GM12878 (cell line): ENCODE measurements around the gene PSMD12. TPM values are rescaled to one million over a fixed set of nuclear protein-coding genes. Genes with fewer than 3 reads are reported as not detected.
"Not testable (repeated sequence)": the region's sequence is repeated elsewhere in the genome, so short reads cannot be mapped to it uniquely, and the experiment has no call there.

Experiments used
- ATAC-seq: fragments of 200-7000 bp; cut with Tn5 transposase; 3 replicates; pipeline ENCODE4 v1.9.1; 2020; ENCODE audit warnings: mild to moderate bottlenecking, moderate library complexity
- BruUV-seq: library from RNA; stranded (reverse); fragments of 400-500 nt; replicated peaks from 2 replicates; lab custom pipeline; 2021; lab: Mats Ljungman, UMichigan
- CTCF ChIA-PET: fragments of 300-600 bp; sonication (Branson Sonifier 250); formaldehyde crosslinking; extraction: SDS; loops from one replicate; lab custom pipeline; 2021; ENCODE audit warnings: inconsistent platforms; lab: Yijun Ruan, JAX
- POLR2A ChIA-PET: fragments of 350-600 bp; formaldehyde crosslinking; extraction: SDS; loops from one replicate; lab custom pipeline; 2021; ENCODE audit warnings: inconsistent platforms; lab: Charles Lee
- RAD21 ChIA-PET: fragments of 300-600 bp; sonication (Branson Sonifier 250); formaldehyde crosslinking; loops from one replicate; lab custom pipeline; 2023; ENCODE audit warnings: antibody characterized with exemption; ENCODE audit not compliant: unreplicated experiment; lab: Charles Lee
- SMC1A ChIA-PET: fragments of 300-600 bp; sonication (Branson Sonifier 250); formaldehyde crosslinking; loops from one replicate; lab custom pipeline; 2023; ENCODE audit not compliant: unreplicated experiment, uncharacterized antibody; lab: Charles Lee
- DNase-seq: peaks from one replicate; pipeline ENCODE4 v3.0.0-alpha.2; 2011; ENCODE audit warnings: low read depth, low spot score
- FAIRE-seq: peaks from 3 replicates; lab custom pipeline; 2011; peaks lifted over from hg19 to GRCh38; lab: Jason Lieb, UNC
- H2AFZ ChIP-seq: 2 replicates; pipeline ENCODE4 v1.6.0; 2011; ENCODE audit warnings: low read depth, low read length, control low read depth; ENCODE audit not compliant: control insufficient read depth
- H3K27ac ChIP-seq: 2 replicates; pipeline ENCODE4 v1.5.1; 2011; ENCODE audit warnings: control low read depth; ENCODE audit not compliant: control insufficient read depth, insufficient read depth
- H3K27me3 ChIP-seq, 2 experiments: replicated peaks in 1 of 2; 2 replicates each; pipeline versions ENCODE4 v1.6.0 to v1.6.1; 2011; ENCODE audit warnings: low read length in 1 of 2; ENCODE audit not compliant: control insufficient read depth in 2 of 2, insufficient read depth in 2 of 2
- H3K36me3 ChIP-seq, 2 experiments: 2 replicates each; pipeline ENCODE4 v1.5.1; 2011; ENCODE audit warnings: low read length in 1 of 2; ENCODE audit not compliant: control insufficient read depth in 2 of 2, insufficient read depth in 2 of 2
- H3K4me1 ChIP-seq: 2 replicates; pipeline ENCODE4 v1.6.1; 2011; ENCODE audit warnings: mild to moderate bottlenecking, low read length, moderate library complexity, mixed read lengths; ENCODE audit not compliant: control insufficient read depth, insufficient read depth
- H3K4me2 ChIP-seq: 2 replicates; pipeline ENCODE4 v1.6.0; 2011; ENCODE audit warnings: control low read depth; ENCODE audit not compliant: control insufficient read depth, insufficient read depth
- H3K4me3 ChIP-seq: fragments of 200-600 bp; sonication (generic); 2 replicates; pipeline ENCODE4 v1.5.1; 2016
- H3K79me2 ChIP-seq: 2 replicates; pipeline ENCODE4 v1.6.0; 2011; ENCODE audit warnings: low read length; ENCODE audit not compliant: control insufficient read depth, insufficient read depth
- H3K9ac ChIP-seq: 2 replicates; pipeline ENCODE4 v1.8.0; 2011; ENCODE audit warnings: low read length, control low read depth, mixed read lengths; ENCODE audit not compliant: control insufficient read depth, insufficient read depth
- H3K9me3 ChIP-seq: replicated peaks from 3 replicates; pipeline ENCODE4 v1.5.1; 2011; ENCODE audit warnings: mild to moderate bottlenecking, low read length; ENCODE audit not compliant: control insufficient read depth, insufficient read depth
- H4K20me1 ChIP-seq: 2 replicates; pipeline ENCODE4 v1.6.0; 2011; ENCODE audit not compliant: control insufficient read depth, insufficient read depth
- ATF3 ChIP-seq: IDR thresholded peaks from 2 replicates; pipeline ENCODE4 v1.6.1; 2011; ENCODE audit warnings: low read depth, mild to moderate bottlenecking, low read length, moderate library complexity, borderline replicate concordance; ENCODE audit errors: extremely low read depth
- FOXM1 ChIP-seq: IDR thresholded peaks from 2 replicates; pipeline ENCODE4 v1.6.1; 2012; ENCODE audit warnings: low read depth, mild to moderate bottlenecking, inconsistent platforms, low read length, moderate library complexity
- IKZF2 ChIP-seq, 2 experiments: fragments of 450-650 bp; IDR thresholded peaks; 2 replicates each; pipeline ENCODE4 v1.6.1; 2017; ENCODE audit warnings: mild to moderate bottlenecking in 2 of 2, moderate library complexity in 2 of 2
- NRF1 ChIP-seq: conservative IDR thresholded peaks from 2 replicates; pipeline ENCODE4 v1.6.1; 2011; ENCODE audit warnings: mild to moderate bottlenecking, low read depth, low read length, improper control_type of control experiment
- POLR2A ChIP-seq: IDR thresholded peaks from 2 replicates; pipeline ENCODE4 v1.6.1; 2011; ENCODE audit warnings: low read depth, mild to moderate bottlenecking, low read length
- POLR2AphosphoS5 ChIP-seq: IDR thresholded peaks from 2 replicates; pipeline ENCODE4 v1.6.1; 2011; ENCODE audit warnings: mild to moderate bottlenecking, low read length, inconsistent platforms
- SREBF1 ChIP-seq: IDR thresholded peaks from 2 replicates; pipeline ENCODE4 v1.6.1; 2012; ENCODE audit warnings: mild to moderate bottlenecking, low read length
- ZZZ3 ChIP-seq: IDR thresholded peaks from 2 replicates; pipeline ENCODE4 v1.6.1; 2011; ENCODE audit warnings: low read depth; ENCODE audit not compliant: control insufficient read depth, insufficient read length
- WGBS: methylation state at CpG from one replicate; pipeline ENCODE4 v1.1.6; 2016; ENCODE audit warnings: low lambda C conversion rate; ENCODE audit not compliant: insufficient replicate concordance, insufficient coverage; ENCODE audit errors: missing lambda C conversion rate; 5-methylcytosine and 5-hydroxymethylcytosine counted together
- in situ Hi-C: fragments of 300-500 bp; cut with MboI; formaldehyde crosslinking; loops from 9 replicates; pipeline ENCODE4 v1.14.3; 2018; ENCODE audit warnings: mixed read lengths
- intact Hi-C: fragments of 100-400 bp; cut with micrococcal nuclease; formaldehyde crosslinking; loops from one replicate; pipeline ENCODE4 v1.14.2; 2022; ENCODE audit not compliant: unreplicated experiment
- polyA plus RNA-seq, 11 experiments: library from polyadenylated mRNA; depleted of rRNA in 4 of 11; unstranded in 6 of 11; stranded (reverse) in 5 of 11; fragments of >200 nt; fragmentation: Nextera tagmentation in 4 of 11; fragmentation: Illumina TruSeq in 1 of 11; extraction: Ambion mirVana in 4 of 11; extraction: Trizol in 1 of 11; gene quantifications; 1 replicate in 1 of 11; 2 replicates in 10 of 11; pipeline versions ENCODE4 v1.2.1 to v1.2.3, GENCODE V29; 2011 to 2016; ENCODE audit warnings: inconsistent platforms in 2 of 11, missing spikeins in 2 of 11, low read depth in 1 of 11
- total RNA-seq, 4 experiments: library from RNA; depleted of rRNA in 3 of 4; stranded (reverse); fragments of >200 nt in 3 of 4; fragmentation: Illumina TruSeq in 1 of 4; extraction: Trizol in 1 of 4; gene quantifications; 2 replicates each; pipeline versions ENCODE4 v1.2.1 to v1.2.3, GENCODE V29; 2013 to 2021

PSMD12 gene
- total and polyA plus RNA-seq, 10 of the 15 experiments (the other 5 are each of a cell fraction or from before 2014, with no cell fraction given): 19.8 to 149 (median 47.5) TPM

GRCh38 chr17:67343237-67343636 lies 23.1 kb downstream of the PSMD12 start:
- H3K27ac ChIP-seq: no peak overlapping the region
- no peak overlapping the region for H3K4me3 ChIP-seq
- no peaks in the 10 kb centered on the region for H3K79me2 ChIP-seq
- H3K9me3 ChIP-seq: no peaks in the 10 kb centered on the region
- in situ Hi-C loops (no loop called here), intact Hi-C loops (no loop called here)
- ATAC-seq (no peak), FAIRE-seq (no peak), DNase-seq (no peak)
- POLR2A ChIA-PET: no interaction called here
- H4K20me1 ChIP-seq: no peaks in the 10 kb centered on the region
- TF ChIP-seq NRF1 (no peak), POLR2AphosphoS5 (peak; percentile 25; the same call in 1 of the 2 replicates), FOXM1 (no peak), IKZF2 (IDR thresholded peaks at IDR 0.05) (no peak), SREBF1 (no peak), POLR2A (peak; percentile 41), ATF3 (no peak), ZZZ3 (no peak)
- no TSS peak for BruUV-seq
- SMC1A ChIA-PET: interaction anchor here (1.0 kb wide), 2 partner anchors 24 to 158 kb away, joined by 3 read pairs; partner anchors contain the start of gene PSMD12
- RAD21 ChIA-PET: interaction anchor here (1.0 kb wide), 1 partner anchor 32 kb away, joined by 3 read pairs; no protein-coding TSS in a partner anchor
- peaks cover 2 to 27% of the 10 kb centered on the region in 2 experiments for H3K36me3 ChIP-seq
- no peak overlapping the region for H3K9ac ChIP-seq
- over 99% methylated on average over 5 of the region's 5 CpGs for WGBS
- H3K4me2 ChIP-seq: no peak overlapping the region
- no peak overlapping the region for H2AFZ ChIP-seq
- H3K4me1 ChIP-seq: no peaks in the 10 kb centered on the region
- CTCF ChIA-PET: interaction anchor here (1.0 kb wide), 1 partner anchor 21 kb away, joined by 3 read pairs; no protein-coding TSS in a partner anchor
- no peaks in the 10 kb centered on the region for H3K27me3 ChIP-seq

- BruUV-seq, DNase-seq, FAIRE-seq, H3K27me3 ChIP-seq, intact Hi-C loops, H2AFZ ChIP-seq, H3K27ac ChIP-seq, H3K9ac ChIP-seq, RAD21 ChIA-PET, H3K36me3 ChIP-seq, H3K4me1 ChIP-seq, H3K4me3 ChIP-seq, H3K4me2 ChIP-seq, H3K79me2 ChIP-seq, H3K9me3 ChIP-seq, in situ Hi-C loops, H4K20me1 ChIP-seq, ATAC-seq: not testable (repeated sequence)
- ChIA-PET SMC1A (interaction anchor here (0.6 to 1.8 kb wide), 3 partner anchors 8 to 487 kb away, joined by 3 to 7 read pairs (median 3); no protein-coding TSS in a partner anchor), POLR2A (interaction anchor here (0.6 kb wide), 1 partner anchor 84 kb away, joined by 3 read pairs; no protein-coding TSS in a partner anchor), CTCF (interaction anchor here (0.5 to 0.9 kb wide), 2 partner anchors 221 to 523 kb away, joined by 3 to 4 read pairs; no protein-coding TSS in a partner anchor)
- WGBS: 98% methylated on average over 7 of the region's 7 CpGs
Observed at GRCh38 chr17:67338353-67338752, 28.0 kb downstream of the PSMD12 start.
